ENCODE data around the gene RGS10.

GRCh38 chr10:119493155-119493554, 49.4 kb downstream of the RGS10 start:
- TF ChIP-seq, protein P1, sequence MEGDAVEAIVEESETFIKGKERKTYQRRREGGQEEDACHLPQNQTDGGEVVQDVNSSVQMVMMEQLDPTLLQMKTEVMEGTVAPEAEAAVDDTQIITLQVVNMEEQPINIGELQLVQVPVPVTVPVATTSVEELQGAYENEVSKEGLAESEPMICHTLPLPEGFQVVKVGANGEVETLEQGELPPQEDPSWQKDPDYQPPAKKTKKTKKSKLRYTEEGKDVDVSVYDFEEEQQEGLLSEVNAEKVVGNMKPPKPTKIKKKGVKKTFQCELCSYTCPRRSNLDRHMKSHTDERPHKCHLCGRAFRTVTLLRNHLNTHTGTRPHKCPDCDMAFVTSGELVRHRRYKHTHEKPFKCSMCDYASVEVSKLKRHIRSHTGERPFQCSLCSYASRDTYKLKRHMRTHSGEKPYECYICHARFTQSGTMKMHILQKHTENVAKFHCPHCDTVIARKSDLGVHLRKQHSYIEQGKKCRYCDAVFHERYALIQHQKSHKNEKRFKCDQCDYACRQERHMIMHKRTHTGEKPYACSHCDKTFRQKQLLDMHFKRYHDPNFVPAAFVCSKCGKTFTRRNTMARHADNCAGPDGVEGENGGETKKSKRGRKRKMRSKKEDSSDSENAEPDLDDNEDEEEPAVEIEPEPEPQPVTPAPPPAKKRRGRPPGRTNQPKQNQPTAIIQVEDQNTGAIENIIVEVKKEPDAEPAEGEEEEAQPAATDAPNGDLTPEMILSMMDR (IDR thresholded peaks at IDR 0.05), result no peak
- TF ChIP-seq POLR2A (IDR thresholded peaks at IDR 0.05), result no peak
